ENCODE measurements around the gene USP19.

USP19 gene

DNA sequence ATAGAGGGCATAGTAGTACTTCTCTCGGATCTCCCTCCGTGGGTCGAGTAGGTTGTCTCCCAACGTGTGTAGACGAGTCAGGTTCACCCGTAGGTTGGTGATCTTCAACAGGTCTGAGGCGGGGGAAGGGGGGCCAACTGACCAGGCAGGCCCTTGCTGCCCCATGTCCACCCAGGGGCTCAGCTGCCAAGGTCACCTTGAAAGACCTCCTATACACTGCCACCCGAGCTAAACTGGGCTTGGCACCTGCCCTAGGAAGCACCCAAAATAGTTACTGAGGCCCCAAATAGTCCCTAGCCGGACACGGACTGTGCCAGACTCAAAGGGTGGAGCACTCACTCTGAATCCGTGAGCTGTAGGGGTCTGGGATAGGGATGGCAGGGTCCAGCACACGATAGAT lies 10.4 kb upstream of the USP19 start:
- TF ChIP-seq JUND (IDR thresholded peaks at IDR 0.05; ENCODE audit: low read depth) = no peak
- in situ Hi-C loops (cut with HindIII; ENCODE audit: low pct_unique_long_range_greater_than_20kb, low sequenced_read_pairs) = no loop called here
- DNase-seq (ENCODE audit: low read depth in 1 of 2, low spot score in 1 of 2) = no peak

- TF ChIP-seq JUND (IDR thresholded peaks at IDR 0.05; ENCODE audit: low read depth) = no peak
- in situ Hi-C loops (cut with HindIII; ENCODE audit: low pct_unique_long_range_greater_than_20kb, low sequenced_read_pairs) = no loop called here
- DNase-seq (ENCODE audit: low read depth in 1 of 2, low spot score in 1 of 2) = no peak
Observed at GRCh38 chr3:49124991-49125670, 4.5 kb upstream of the USP19 start.

DNA sequence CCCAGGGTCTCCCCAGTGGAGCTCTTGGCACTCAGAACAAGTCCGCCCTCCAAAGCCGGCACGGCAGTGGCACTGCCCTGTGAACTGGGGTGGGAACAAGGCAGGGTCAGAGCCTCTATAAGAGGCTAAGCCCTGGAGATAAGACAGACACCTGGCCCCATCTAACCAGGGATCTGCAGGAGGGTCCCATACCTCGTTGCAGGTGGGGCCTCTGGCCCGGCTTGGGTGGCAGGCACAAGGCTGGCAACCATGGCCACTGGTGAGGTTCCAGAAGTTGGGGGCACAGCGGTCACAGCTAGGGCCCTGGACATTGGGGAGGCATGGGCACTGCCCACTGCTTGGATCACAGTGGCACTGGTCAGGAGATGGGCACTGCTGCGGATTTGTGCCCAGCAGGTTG lies 3.6 kb upstream of the USP19 start:
- no peak for TF ChIP-seq JUND (IDR thresholded peaks at IDR 0.05; ENCODE audit: low read depth)
- DNase-seq (ENCODE audit: low read depth in 1 of 2, low spot score in 1 of 2) = no peak
- in situ Hi-C loops (cut with HindIII; ENCODE audit: low pct_unique_long_range_greater_than_20kb, low sequenced_read_pairs) = no loop called here

DNA sequence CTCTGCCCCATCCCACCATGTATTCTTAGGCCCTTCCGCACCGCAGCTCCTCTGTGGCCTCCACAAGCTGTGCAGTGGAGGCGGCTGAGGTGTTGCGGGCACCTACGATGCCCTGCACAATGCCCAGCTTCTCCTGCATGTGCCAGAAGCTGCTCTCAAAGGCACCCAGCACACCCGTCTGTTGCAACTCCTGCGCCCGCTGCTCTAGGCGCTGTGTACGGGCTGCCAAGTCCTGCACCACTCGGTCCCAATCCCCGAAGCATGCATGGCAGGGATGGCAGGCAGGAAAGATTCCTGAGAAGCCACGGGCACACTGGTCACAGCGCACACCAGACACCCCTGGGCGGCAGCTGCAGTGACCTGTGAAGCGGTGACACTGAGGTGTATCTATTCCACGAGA lies 3.1 kb upstream of the USP19 start:
- in situ Hi-C loops (cut with HindIII; ENCODE audit: low pct_unique_long_range_greater_than_20kb, low sequenced_read_pairs) = no loop called here
- no peak for DNase-seq (ENCODE audit: low read depth in 1 of 2, low spot score in 1 of 2)
- no peak for TF ChIP-seq JUND (IDR thresholded peaks at IDR 0.05; ENCODE audit: low read depth)

- no peak for DNase-seq (ENCODE audit: low read depth in 1 of 2, low spot score in 1 of 2)
- in situ Hi-C loops (cut with HindIII; ENCODE audit: low pct_unique_long_range_greater_than_20kb, low sequenced_read_pairs) = no loop called here
- no peak for TF ChIP-seq JUND (IDR thresholded peaks at IDR 0.05; ENCODE audit: low read depth)
Observed at GRCh38 chr3:49122886-49123545, 2.4 kb upstream of the USP19 start.

DNA sequence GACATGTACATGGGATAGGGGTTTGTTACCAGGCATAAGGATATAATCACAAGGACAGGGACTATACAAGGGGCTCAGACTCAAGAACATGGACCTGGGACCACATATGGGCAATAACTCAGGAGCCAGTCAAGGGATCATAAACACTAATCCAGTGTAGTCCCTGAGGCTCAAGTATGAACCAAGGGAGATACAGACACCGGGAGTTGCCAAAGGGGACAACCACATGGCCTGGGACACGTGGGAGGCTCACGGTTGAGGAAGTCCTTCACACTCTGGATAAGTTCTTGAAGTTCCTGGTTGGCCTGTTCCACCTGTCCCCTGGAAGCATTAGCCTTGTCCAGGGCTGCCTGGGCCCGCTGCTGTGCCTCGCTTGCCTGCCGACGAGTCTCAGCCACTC lies 1.8 kb upstream of the USP19 start:
- TF ChIP-seq JUND (IDR thresholded peaks at IDR 0.05; ENCODE audit: low read depth) = no peak
- in situ Hi-C loops (cut with HindIII; ENCODE audit: low pct_unique_long_range_greater_than_20kb, low sequenced_read_pairs) = no loop called here
- no peak for DNase-seq (ENCODE audit: low read depth in 1 of 2, low spot score in 1 of 2)

DNA sequence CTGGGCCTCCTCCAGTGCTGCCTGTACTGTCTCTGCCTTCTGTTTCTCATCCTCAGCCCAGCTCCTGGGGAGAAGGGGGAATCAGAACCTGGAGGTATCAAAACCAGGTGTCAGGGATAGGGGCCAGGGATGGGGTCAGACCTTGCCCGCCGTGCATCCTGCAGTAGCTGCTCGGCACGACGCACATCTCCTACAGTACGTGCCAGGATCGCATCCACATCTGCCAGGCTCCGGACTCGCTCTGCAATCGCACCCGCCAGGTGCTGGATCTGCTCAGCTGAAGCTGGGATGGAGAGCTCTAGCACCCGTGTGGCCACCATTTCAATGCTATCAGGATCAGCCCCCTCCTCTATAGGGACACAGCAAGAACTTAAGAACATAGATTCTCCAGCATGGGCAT lies 1.4 kb upstream of the USP19 start:
- no peak for DNase-seq (ENCODE audit: low read depth in 1 of 2, low spot score in 1 of 2)
- no peak for TF ChIP-seq JUND (IDR thresholded peaks at IDR 0.05; ENCODE audit: low read depth)
- in situ Hi-C loops (cut with HindIII; ENCODE audit: low pct_unique_long_range_greater_than_20kb, low sequenced_read_pairs) = no loop called here

DNA sequence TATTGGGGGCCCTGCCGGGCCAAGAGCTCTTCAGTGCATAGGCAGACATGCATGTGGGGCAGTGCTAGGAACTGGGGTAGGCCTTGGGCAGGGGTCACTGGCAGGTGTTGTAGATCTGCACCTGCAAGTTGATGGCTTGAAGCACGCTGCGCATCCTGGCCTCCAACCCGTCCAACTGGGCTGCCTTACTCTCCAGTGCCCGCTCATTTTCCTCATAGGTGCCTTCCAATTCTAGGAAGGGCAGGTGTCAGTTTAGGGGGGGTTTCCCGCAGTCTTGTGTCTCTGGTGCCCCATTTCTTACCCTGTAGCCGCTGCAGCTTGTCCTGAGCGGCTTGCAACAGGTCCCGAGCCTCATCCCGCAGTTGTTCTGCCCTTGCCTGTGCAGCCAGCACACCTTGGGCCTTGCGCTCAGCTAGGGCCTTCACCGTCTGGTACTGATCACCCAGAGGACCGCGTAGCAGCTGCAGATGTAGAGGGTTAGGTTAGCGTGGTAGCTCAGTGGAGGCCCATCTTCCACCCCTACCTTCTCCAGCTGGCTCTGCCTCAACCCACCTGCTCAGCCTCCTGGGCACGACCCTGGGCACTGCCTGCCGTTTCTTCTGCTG lies 611 bp upstream of the USP19 start:
- no peak for TF ChIP-seq JUND (IDR thresholded peaks at IDR 0.05; ENCODE audit: low read depth)
- in situ Hi-C loops (cut with HindIII; ENCODE audit: low pct_unique_long_range_greater_than_20kb, low sequenced_read_pairs) = no loop called here
- DNase-seq (ENCODE audit: low read depth in 1 of 2, low spot score in 1 of 2) = no peak

GRCh38 chr3:49120096-49120437 lies 556 bp downstream of the USP19 start:
- in situ Hi-C loops (cut with HindIII; ENCODE audit: low pct_unique_long_range_greater_than_20kb, low sequenced_read_pairs) = no loop called here
- DNase-seq (ENCODE audit: low read depth in 1 of 2, low spot score in 1 of 2) = no peak
- no peak for TF ChIP-seq JUND (IDR thresholded peaks at IDR 0.05; ENCODE audit: low read depth)

GRCh38 chr3:49119439-49119838 lies 1.2 kb downstream of the USP19 start:
- in situ Hi-C loops (cut with HindIII; ENCODE audit: low pct_unique_long_range_greater_than_20kb, low sequenced_read_pairs) = no loop called here
- no peak for TF ChIP-seq JUND (IDR thresholded peaks at IDR 0.05; ENCODE audit: low read depth)
- DNase-seq (ENCODE audit: low read depth in 1 of 2, low spot score in 1 of 2) = no peak

- no peak for TF ChIP-seq JUND (IDR thresholded peaks at IDR 0.05; ENCODE audit: low read depth)
- in situ Hi-C loops (cut with HindIII; ENCODE audit: low pct_unique_long_range_greater_than_20kb, low sequenced_read_pairs) = no loop called here
- no peak for DNase-seq (ENCODE audit: low read depth in 1 of 2, low spot score in 1 of 2)
Observed at GRCh38 chr3:49119036-49119435, 1.6 kb downstream of the USP19 start.

DNA sequence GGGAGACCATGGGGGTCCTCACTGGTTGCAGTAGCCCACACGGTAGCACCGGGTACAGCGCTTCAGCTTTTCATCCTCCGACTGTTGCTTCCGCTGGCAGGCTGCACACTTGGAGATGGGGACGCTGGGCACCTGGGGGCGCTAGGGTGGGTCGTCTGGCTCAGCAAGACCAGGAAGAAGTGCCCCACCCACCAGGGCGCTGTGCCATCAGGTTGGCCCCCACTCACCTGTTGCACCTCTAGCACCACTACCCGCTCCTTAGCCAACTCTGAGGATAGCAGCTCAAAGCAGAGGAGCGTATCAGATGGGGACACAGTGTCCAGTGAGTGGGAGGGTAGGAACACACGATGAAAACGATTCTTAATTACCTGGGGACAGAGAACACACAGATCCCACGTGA lies 8.4 kb downstream of the USP19 start:
- in situ Hi-C loops (cut with HindIII; ENCODE audit: low pct_unique_long_range_greater_than_20kb, low sequenced_read_pairs) = no loop called here
- no peak for TF ChIP-seq JUND (IDR thresholded peaks at IDR 0.05; ENCODE audit: low read depth)
- no peak for DNase-seq (ENCODE audit: low read depth in 1 of 2, low spot score in 1 of 2)

GRCh38 chr3:49111347-49111746 lies 9.3 kb downstream of the USP19 start:
- no peak for DNase-seq (ENCODE audit: low read depth in 1 of 2, low spot score in 1 of 2)
- in situ Hi-C loops (cut with HindIII; ENCODE audit: low pct_unique_long_range_greater_than_20kb, low sequenced_read_pairs) = no loop called here
- TF ChIP-seq JUND (IDR thresholded peaks at IDR 0.05; ENCODE audit: low read depth) = no peak
